ENCODE measurements around the gene KRT20.

GRCh38 chr17:40921026-40921425 lies 36.0 kb upstream of the KRT20 start:
- no peak for TF ChIP-seq CTCF (IDR thresholded peaks at IDR 0.05)
- TF ChIP-seq POLR2A (IDR thresholded peaks at IDR 0.05): no peak

All from gastroesophageal sphincter (tissue), 3 donors.